CD14-positive monocyte (primary cell): ENCODE results near the gene SERINC3. TPM values are rescaled to one million over a fixed set of nuclear protein-coding genes. Genes with fewer than 3 reads are reported as not detected.
A peak's percentile ranks its signal among the peaks of the same experiment; 100 is the strongest.
"Not testable (repeated sequence)": the region's sequence is repeated elsewhere in the genome, so short reads cannot be mapped to it uniquely, and the experiment has no call there.

Experiments used
- DNase-seq, 3 donors: peaks; one replicate each; pipeline ENCODE4 v3.0.0-alpha.2; 2011 to 2022
- H2AFZ ChIP-seq: 2 replicates; pipeline ENCODE4 v1.6.0; 2012; ENCODE audit warnings: mild to moderate bottlenecking, low read depth, low read length, inconsistent platforms; ENCODE audit not compliant: insufficient read depth, poor library complexity, severe bottlenecking
- H3K27ac ChIP-seq, 2 donors: 1 replicate in 1 of 2; 2 replicates in 1 of 2; pipeline ENCODE4 v1.5.1; 2012 to 2013; ENCODE audit warnings: low read length in 2 of 2, control low read depth in 1 of 2, inconsistent platforms in 1 of 2, low read depth in 1 of 2, mild to moderate bottlenecking in 1 of 2
- H3K27me3 ChIP-seq, 2 donors: one replicate each; pipeline versions ENCODE4 v1.6.0 to v1.6.1; 2011 to 2013; ENCODE audit warnings: low read length in 2 of 2; ENCODE audit not compliant: control insufficient read depth in 2 of 2, insufficient read depth in 2 of 2
- H3K36me3 ChIP-seq, 2 donors: replicated peaks in 1 of 2; 1 replicate in 1 of 2; 2 replicates in 1 of 2; pipeline versions ENCODE4 v1.5.1 to v1.6.1; 2012 to 2013; ENCODE audit warnings: low read length in 2 of 2, control low read depth in 1 of 2, inconsistent platforms in 1 of 2, mild to moderate bottlenecking in 1 of 2; ENCODE audit not compliant: insufficient read depth in 2 of 2, control insufficient read depth in 1 of 2
- H3K4me1 ChIP-seq, 2 donors: 1 replicate in 1 of 2; 2 replicates in 1 of 2; pipeline versions ENCODE4 v1.5.1 to v1.6.1; 2012 to 2013; ENCODE audit warnings: low read length in 2 of 2, control low read depth in 1 of 2, inconsistent platforms in 1 of 2, mild to moderate bottlenecking in 1 of 2, moderate library complexity in 1 of 2; ENCODE audit not compliant: insufficient read depth in 2 of 2, control insufficient read depth in 1 of 2
- H3K4me2 ChIP-seq: replicated peaks from 2 replicates; pipeline ENCODE3; 2012; ENCODE audit warnings: low read length, moderate library complexity, mild to moderate bottlenecking; ENCODE audit not compliant: poor library complexity, severe bottlenecking; ENCODE audit errors: extremely low read depth
- H3K4me3 ChIP-seq, 3 experiments: fragments of 200-600 bp in 1 of 3; sonication (generic) in 1 of 3; replicated peaks in 1 of 3; 1 replicate in 2 of 3; 2 replicates in 1 of 3; pipeline ENCODE4 v1.5.1; 2011 to 2013; ENCODE audit warnings: low read length in 3 of 3, mild to moderate bottlenecking in 3 of 3, control low read depth in 2 of 3, low read depth in 2 of 3, inconsistent platforms in 1 of 3, moderate library complexity in 1 of 3
- H3K79me2 ChIP-seq: 2 replicates; pipeline ENCODE4 v1.6.0; 2012; ENCODE audit warnings: mild to moderate bottlenecking, control low read depth, inconsistent platforms, low read length, moderate library complexity; ENCODE audit not compliant: insufficient read depth
- H3K9ac ChIP-seq: 2 replicates; pipeline ENCODE4 v1.6.0; 2017; ENCODE audit warnings: low read length, mild to moderate bottlenecking; ENCODE audit not compliant: insufficient read depth, poor library complexity, severe bottlenecking
- H3K9me3 ChIP-seq, 2 donors: replicated peaks in 1 of 2; 1 replicate in 1 of 2; 2 replicates in 1 of 2; pipeline versions ENCODE4 v1.5.1 to v1.6.1; 2012 to 2013; ENCODE audit warnings: low read length in 2 of 2, control low read depth in 1 of 2; ENCODE audit not compliant: control insufficient read depth in 1 of 2, insufficient read depth in 1 of 2
- H4K20me1 ChIP-seq: 2 replicates; pipeline ENCODE4 v1.6.0; 2012; ENCODE audit warnings: mild to moderate bottlenecking, low read length, control low read depth, moderate library complexity; ENCODE audit not compliant: insufficient read depth
- H3K27ac Mint-ChIP-seq, 7 donors: one replicate each; pipeline ENCODE4 v1.8.0; 2020; ENCODE audit warnings: mild to moderate bottlenecking in 7 of 7, mixed read lengths in 7 of 7, moderate library complexity in 6 of 7, inconsistent platforms in 2 of 7
- H3K27me3 Mint-ChIP-seq, 3 donors: one replicate each; pipeline ENCODE4 v1.8.0; 2021 to 2022; ENCODE audit warnings: low read depth in 3 of 3, mild to moderate bottlenecking in 3 of 3, mixed read lengths in 3 of 3, moderate library complexity in 3 of 3, inconsistent platforms in 1 of 3
- H3K36me3 Mint-ChIP-seq, 2 donors: one replicate each; pipeline ENCODE4 v1.8.0; 2020; ENCODE audit warnings: mixed read lengths in 2 of 2, inconsistent platforms in 1 of 2, mild to moderate bottlenecking in 1 of 2
- H3K4me1 Mint-ChIP-seq: one replicate; pipeline ENCODE4 v1.8.0; 2020; ENCODE audit warnings: mild to moderate bottlenecking, mixed read lengths
- H3K4me3 Mint-ChIP-seq, 2 donors: one replicate each; pipeline ENCODE4 v1.8.0; 2020; ENCODE audit warnings: mild to moderate bottlenecking in 2 of 2, mixed read lengths in 2 of 2, moderate library complexity in 1 of 2
- H3K9me3 Mint-ChIP-seq, 7 donors: one replicate each; pipeline ENCODE4 v1.8.0; 2020 to 2022; ENCODE audit warnings: mixed read lengths in 7 of 7, mild to moderate bottlenecking in 6 of 7, moderate library complexity in 6 of 7, inconsistent platforms in 2 of 7
- WGBS: methylation state at CpG from one replicate; pipeline ENCODE4 v1.1.5; 2013; ENCODE audit warnings: missing lambda C conversion rate; ENCODE audit not compliant: insufficient coverage; 5-methylcytosine and 5-hydroxymethylcytosine counted together
- intact Hi-C, 2 donors: fragments of 100-400 bp; cut with micrococcal nuclease; formaldehyde crosslinking; loops; one replicate each; pipeline versions ENCODE4 v1.15.0 to v1.15.1; 2023
- polyA plus RNA-seq, 3 donors: library from polyadenylated mRNA; depleted of rRNA in 1 of 3; unstranded in 2 of 3; stranded (reverse) in 1 of 3; fragments of 300-500 nt in 2 of 3; fragments of >200 nt in 1 of 3; fragmentation: Illumina TruSeq in 2 of 3; gene quantifications; 1 replicate in 2 of 3; 2 replicates in 1 of 3; pipeline ENCODE4 v1.2.3, GENCODE V29; 2012 to 2021
- TF ChIP-seq, protein P1 (sequence below): fragments of 200-600 bp; IDR thresholded peaks from one replicate; pipeline ENCODE4 v1.8.0; 2022; ENCODE audit warnings: antibody characterized with exemption, mild to moderate bottlenecking

The SERINC3 gene
- polyA plus RNA-seq, 3 donors, result 49.8 to 194 (median 157) TPM

- Histone ChIP-seq H3K9me3 (no peaks in the 10 kb centered on the region), H3K4me2 (peak within 1 kb of the TSS; percentile 83), H4K20me1 (no peaks in the 10 kb centered on the region), H3K27me3 (no peaks in the 10 kb centered on the region), H2AFZ (peak within 1 kb of the TSS; percentile 95), H3K4me1 (peaks cover 14 to 17% of the 10 kb centered on the region in 2 donors), H3K9ac (peak within 1 kb of the TSS; percentile 80), H3K79me2 (no peaks in the 10 kb centered on the region), H3K27ac (peak within 1 kb of the TSS; percentile 46 to 88), H3K36me3 (peaks cover 4 to 13% of the 10 kb centered on the region in 2 donors), H3K4me3 (peak within 1 kb of the TSS; percentile 59 to 75 (median 74))
- Mint-ChIP-seq H3K36me3 (peaks cover 8 to 12% of the 10 kb centered on the region in 2 donors), H3K4me3 (peak within 1 kb of the TSS; percentile 89 to 94), H3K27me3 (peaks cover 0 to 6% (median 4%) of the 10 kb centered on the region in 3 donors), H3K9me3 (no peaks in the 10 kb centered on the region), H3K4me1 (peaks cover 19% of the 10 kb centered on the region), H3K27ac (peak within 1 kb of the TSS; percentile 91 to 96 (median 94))
- intact Hi-C loops, result loop anchor here (5.0 kb wide), 2 partner anchors 46 to 131 kb away; partner anchors contain the start of gene SERINC3 (in 1 of the 2)
- TF ChIP-seq, protein P1, sequence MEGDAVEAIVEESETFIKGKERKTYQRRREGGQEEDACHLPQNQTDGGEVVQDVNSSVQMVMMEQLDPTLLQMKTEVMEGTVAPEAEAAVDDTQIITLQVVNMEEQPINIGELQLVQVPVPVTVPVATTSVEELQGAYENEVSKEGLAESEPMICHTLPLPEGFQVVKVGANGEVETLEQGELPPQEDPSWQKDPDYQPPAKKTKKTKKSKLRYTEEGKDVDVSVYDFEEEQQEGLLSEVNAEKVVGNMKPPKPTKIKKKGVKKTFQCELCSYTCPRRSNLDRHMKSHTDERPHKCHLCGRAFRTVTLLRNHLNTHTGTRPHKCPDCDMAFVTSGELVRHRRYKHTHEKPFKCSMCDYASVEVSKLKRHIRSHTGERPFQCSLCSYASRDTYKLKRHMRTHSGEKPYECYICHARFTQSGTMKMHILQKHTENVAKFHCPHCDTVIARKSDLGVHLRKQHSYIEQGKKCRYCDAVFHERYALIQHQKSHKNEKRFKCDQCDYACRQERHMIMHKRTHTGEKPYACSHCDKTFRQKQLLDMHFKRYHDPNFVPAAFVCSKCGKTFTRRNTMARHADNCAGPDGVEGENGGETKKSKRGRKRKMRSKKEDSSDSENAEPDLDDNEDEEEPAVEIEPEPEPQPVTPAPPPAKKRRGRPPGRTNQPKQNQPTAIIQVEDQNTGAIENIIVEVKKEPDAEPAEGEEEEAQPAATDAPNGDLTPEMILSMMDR, result no peak
- 2% methylated on average over 55 of the region's 55 CpGs for WGBS
- peak; percentile 82 to 87 (median 85) for DNase-seq
Measured at GRCh38 chr20:44475694-44476560, 45.9 kb downstream of the SERINC3 start, which contains the start of gene TTPAL. Gene TTPAL (plus strand): TSS chr20:44475874. CDS start chr20:44480000, 4,126 bp downstream.

- Histone ChIP-seq H3K4me2 (peak overlapping the region; percentile 83), H3K79me2 (no peaks in the 10 kb centered on the region), H3K4me1 (peaks cover 14 to 17% of the 10 kb centered on the region in 2 donors), H3K27me3 (no peaks in the 10 kb centered on the region), H3K9ac (peak overlapping the region; percentile 80), H3K9me3 (no peaks in the 10 kb centered on the region), H4K20me1 (no peaks in the 10 kb centered on the region), H3K4me3 (peak overlapping the region; percentile 59 to 75 (median 74)), H3K27ac (peak overlapping the region in 1 of 2 donors; percentile 88), H2AFZ (peak overlapping the region; percentile 95), H3K36me3 (peaks cover 4 to 8% of the 10 kb centered on the region in 2 donors)
- Mint-ChIP-seq H3K9me3 (no peaks in the 10 kb centered on the region), H3K36me3 (peaks cover 3 to 6% of the 10 kb centered on the region in 2 donors), H3K27me3 (peaks cover 0 to 6% (median 4%) of the 10 kb centered on the region in 3 donors), H3K4me1 (peaks cover 19% of the 10 kb centered on the region), H3K4me3 (peak overlapping the region; percentile 89 to 94), H3K27ac (peak overlapping the region; percentile 91 to 96 (median 94))
- no peak for DNase-seq
- 44% methylated on average over 1 of the region's 2 CpGs for WGBS
- TF ChIP-seq, protein P1, result no peak
- intact Hi-C loops, result loop anchor here (5.0 kb wide), 2 partner anchors 47 to 132 kb away; partner anchors contain the start of gene SERINC3 (in 1 of the 2)
Measured at GRCh38 chr20:44475372-44475693, 46.5 kb downstream of the SERINC3 start.

- H3K9me3 Mint-ChIP-seq, H2AFZ ChIP-seq, H4K20me1 ChIP-seq, H3K4me3 Mint-ChIP-seq, H3K27ac ChIP-seq, H3K36me3 ChIP-seq, H3K79me2 ChIP-seq, intact Hi-C loops, H3K27ac Mint-ChIP-seq, H3K27me3 ChIP-seq, H3K4me3 ChIP-seq, H3K27me3 Mint-ChIP-seq, H3K36me3 Mint-ChIP-seq, DNase-seq, H3K4me2 ChIP-seq, H3K9me3 ChIP-seq, H3K9ac ChIP-seq: not testable (repeated sequence)
- 100% methylated on average over 2 of the region's 9 CpGs for WGBS
- peaks cover 19% of the 10 kb centered on the region for H3K4me1 Mint-ChIP-seq
- H3K4me1 ChIP-seq, result peaks cover 14 to 17% of the 10 kb centered on the region in 2 donors
Measured at GRCh38 chr20:44472283-44472682, 49.6 kb downstream of the SERINC3 start.
